DND-41 (cell line): ENCODE results near the gene SLC25A25.

ENCODE experiments used
- CTCF ChIP-seq: IDR thresholded peaks from 2 replicates; pipeline ENCODE4 v1.5.1; 2012; ENCODE audit warnings: borderline replicate concordance, low read length, moderate library complexity, mild to moderate bottlenecking; ENCODE audit not compliant: poor library complexity, severe bottlenecking; ENCODE audit errors: extremely low read depth
- EZH2 ChIP-seq: IDR thresholded peaks from 3 replicates; pipeline ENCODE4 v1.6.1; 2012; ENCODE audit warnings: borderline replicate concordance, low read depth, mild to moderate bottlenecking, moderate library complexity, low read length, inconsistent platforms; ENCODE audit not compliant: severe bottlenecking

GRCh38 chr9:128067645-128068385 lies at the start of gene SLC25A25:
- TF ChIP-seq CTCF (no peak), EZH2 (no peak)
